Nephron progenitor cell (in vitro differentiated cells): ENCODE results near the gene SIRPB2.

ENCODE experiments used
- DNase-seq: peaks from one replicate; pipeline ENCODE4 v3.0.0; 2021
- H3K27ac Mint-ChIP-seq: 2 replicates; pipeline ENCODE4 v1.8.0; 2021; ENCODE audit warnings: mild to moderate bottlenecking, moderate library complexity, mixed read lengths
- H3K27me3 Mint-ChIP-seq: 2 replicates; pipeline ENCODE4 v1.8.0; 2021; ENCODE audit warnings: mild to moderate bottlenecking, low read depth, mixed read lengths; ENCODE audit not compliant: poor library complexity
- H3K36me3 Mint-ChIP-seq: 2 replicates; pipeline ENCODE4 v1.8.0; 2021; ENCODE audit warnings: low read depth, mixed read lengths
- H3K4me1 Mint-ChIP-seq: 2 replicates; pipeline ENCODE4 v1.8.0; 2021; ENCODE audit warnings: mixed read lengths
- H3K4me3 Mint-ChIP-seq: 2 replicates; pipeline ENCODE4 v1.8.0; 2021; ENCODE audit warnings: mild to moderate bottlenecking, moderate library complexity, mixed read lengths
- H3K9me3 Mint-ChIP-seq: 2 replicates; pipeline ENCODE4 v1.8.0; 2021; ENCODE audit warnings: mild to moderate bottlenecking, moderate library complexity, mixed read lengths
- TF ChIP-seq, protein P1 (sequence below): fragments of 200-600 bp; sonication (generic); IDR thresholded peaks from 2 replicates; pipeline ENCODE4 v1.5.0; 2021; ENCODE audit warnings: antibody characterized with exemption

SIRPB2 gene

DNA sequence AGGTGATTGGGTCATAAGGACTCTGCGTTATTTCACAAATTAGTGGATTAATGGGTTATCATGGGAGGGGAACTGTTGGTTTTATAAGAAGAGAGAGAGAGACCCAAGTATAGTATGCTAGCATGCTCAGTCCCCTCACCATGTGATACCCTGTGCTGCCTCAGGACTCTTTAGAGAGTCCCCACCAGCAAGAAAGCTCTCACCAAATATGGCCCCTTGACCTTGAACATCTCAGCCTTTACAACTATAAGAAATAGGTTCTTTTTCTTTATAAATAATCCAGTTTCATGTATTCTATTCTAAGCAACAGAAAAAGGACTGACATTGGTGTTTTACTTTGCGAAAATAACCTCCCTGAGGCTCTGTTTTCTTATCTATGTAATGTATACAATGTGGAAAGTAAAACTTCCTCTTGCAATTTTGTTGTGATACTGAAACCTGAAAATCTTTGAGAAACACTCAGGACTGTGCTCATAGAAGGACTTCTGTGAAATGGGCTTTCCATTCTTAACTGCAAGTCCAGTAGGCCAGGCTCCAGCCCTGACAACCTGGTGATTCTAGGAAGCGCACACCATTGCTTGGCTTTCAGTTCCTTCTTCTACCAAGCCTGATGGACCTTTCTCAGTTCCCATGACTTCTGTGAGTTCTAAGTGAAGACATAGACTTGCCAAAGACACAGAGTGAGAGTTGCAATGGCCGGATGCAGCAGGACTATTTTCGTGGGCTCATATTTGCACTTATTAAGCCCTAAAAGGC is 44.4 kb upstream of the SIRPB2 start:
- no peak for DNase-seq
- no peaks in the 10 kb centered on the region for H3K36me3 Mint-ChIP-seq
- TF ChIP-seq, protein P1, sequence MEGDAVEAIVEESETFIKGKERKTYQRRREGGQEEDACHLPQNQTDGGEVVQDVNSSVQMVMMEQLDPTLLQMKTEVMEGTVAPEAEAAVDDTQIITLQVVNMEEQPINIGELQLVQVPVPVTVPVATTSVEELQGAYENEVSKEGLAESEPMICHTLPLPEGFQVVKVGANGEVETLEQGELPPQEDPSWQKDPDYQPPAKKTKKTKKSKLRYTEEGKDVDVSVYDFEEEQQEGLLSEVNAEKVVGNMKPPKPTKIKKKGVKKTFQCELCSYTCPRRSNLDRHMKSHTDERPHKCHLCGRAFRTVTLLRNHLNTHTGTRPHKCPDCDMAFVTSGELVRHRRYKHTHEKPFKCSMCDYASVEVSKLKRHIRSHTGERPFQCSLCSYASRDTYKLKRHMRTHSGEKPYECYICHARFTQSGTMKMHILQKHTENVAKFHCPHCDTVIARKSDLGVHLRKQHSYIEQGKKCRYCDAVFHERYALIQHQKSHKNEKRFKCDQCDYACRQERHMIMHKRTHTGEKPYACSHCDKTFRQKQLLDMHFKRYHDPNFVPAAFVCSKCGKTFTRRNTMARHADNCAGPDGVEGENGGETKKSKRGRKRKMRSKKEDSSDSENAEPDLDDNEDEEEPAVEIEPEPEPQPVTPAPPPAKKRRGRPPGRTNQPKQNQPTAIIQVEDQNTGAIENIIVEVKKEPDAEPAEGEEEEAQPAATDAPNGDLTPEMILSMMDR: no peak
- no peaks in the 10 kb centered on the region for H3K9me3 Mint-ChIP-seq
- H3K4me1 Mint-ChIP-seq: no peaks in the 10 kb centered on the region
- no peak overlapping the region for H3K4me3 Mint-ChIP-seq
- no peak overlapping the region for H3K27ac Mint-ChIP-seq
- H3K27me3 Mint-ChIP-seq: peaks cover 9% of the 10 kb centered on the region

DNA sequence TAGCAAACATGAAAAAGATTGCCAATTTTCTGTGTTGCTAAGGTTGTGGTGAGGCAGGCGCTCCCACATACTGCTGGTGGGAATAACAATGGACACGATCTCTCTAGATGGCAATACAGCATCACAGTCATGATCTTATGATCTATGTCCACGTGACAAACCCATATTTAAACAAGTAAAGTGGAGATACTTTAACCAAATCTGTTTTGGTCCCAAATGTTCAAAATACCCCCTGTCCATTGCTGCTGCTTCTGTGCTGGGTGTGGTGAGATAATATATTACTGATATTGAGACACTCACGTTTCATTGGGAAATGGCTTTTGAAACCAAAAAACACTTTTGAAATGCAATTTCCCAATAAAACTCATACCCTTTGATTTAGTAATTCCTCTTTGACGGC is 43.3 kb upstream of the SIRPB2 start:
- Mint-ChIP-seq H3K36me3 (no peaks in the 10 kb centered on the region), H3K4me3 (no peak overlapping the region), H3K27ac (no peak overlapping the region), H3K4me1 (no peaks in the 10 kb centered on the region), H3K27me3 (peaks cover 12% of the 10 kb centered on the region), H3K9me3 (no peaks in the 10 kb centered on the region)
- no peak for DNase-seq
- TF ChIP-seq, protein P1: no peak

DNA sequence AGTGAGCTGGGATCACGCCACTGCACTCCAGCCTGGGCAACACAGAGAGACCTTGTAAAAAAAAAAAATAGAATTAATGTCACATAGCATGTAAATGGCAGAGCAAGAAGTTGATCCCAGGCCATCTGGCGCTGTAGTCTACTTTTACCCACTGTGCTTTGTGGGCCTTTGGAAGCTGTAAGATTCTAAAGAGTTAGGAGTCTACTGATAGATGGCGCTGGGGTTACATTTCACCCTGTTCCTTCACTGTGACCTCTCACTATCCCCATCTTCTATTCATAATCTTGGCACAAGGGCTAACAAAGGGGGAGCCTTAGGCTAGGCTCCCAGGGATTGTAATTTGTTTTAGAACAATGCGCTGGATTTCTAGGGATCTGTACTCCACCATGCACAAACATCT is 41.8 kb upstream of the SIRPB2 start:
- H3K36me3 Mint-ChIP-seq: no peaks in the 10 kb centered on the region
- peaks cover 3% of the 10 kb centered on the region for H3K9me3 Mint-ChIP-seq
- peaks cover 16% of the 10 kb centered on the region for H3K27me3 Mint-ChIP-seq
- no peak overlapping the region for H3K4me3 Mint-ChIP-seq
- no peak overlapping the region for H3K27ac Mint-ChIP-seq
- DNase-seq: no peak
- no peaks in the 10 kb centered on the region for H3K4me1 Mint-ChIP-seq
- TF ChIP-seq, protein P1: no peak

DNA sequence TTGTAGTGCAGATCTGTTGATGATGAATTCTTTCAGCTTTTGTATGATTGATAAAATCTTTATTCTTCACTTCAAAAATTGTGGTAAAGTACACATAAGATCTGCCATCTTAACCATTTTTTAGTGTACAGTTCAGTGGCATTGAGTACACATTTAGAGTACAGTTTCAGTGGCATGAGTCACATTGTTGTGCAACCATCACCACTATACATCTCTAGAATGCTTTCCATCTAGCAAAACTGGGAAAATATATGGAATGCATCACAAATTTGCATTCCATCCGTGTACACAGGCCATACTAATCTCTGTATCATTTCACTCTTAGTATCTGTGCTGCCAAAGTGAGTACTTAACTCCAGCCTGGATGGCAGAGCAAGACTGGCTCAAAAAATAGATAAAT is 37.6 kb upstream of the SIRPB2 start:
- Mint-ChIP-seq H3K9me3 (peaks cover 5% of the 10 kb centered on the region), H3K4me3 (no peak overlapping the region), H3K4me1 (no peaks in the 10 kb centered on the region), H3K36me3 (no peaks in the 10 kb centered on the region), H3K27ac (no peak overlapping the region), H3K27me3 (peaks cover 11% of the 10 kb centered on the region)
- DNase-seq: no peak
- TF ChIP-seq, protein P1: no peak

DNA sequence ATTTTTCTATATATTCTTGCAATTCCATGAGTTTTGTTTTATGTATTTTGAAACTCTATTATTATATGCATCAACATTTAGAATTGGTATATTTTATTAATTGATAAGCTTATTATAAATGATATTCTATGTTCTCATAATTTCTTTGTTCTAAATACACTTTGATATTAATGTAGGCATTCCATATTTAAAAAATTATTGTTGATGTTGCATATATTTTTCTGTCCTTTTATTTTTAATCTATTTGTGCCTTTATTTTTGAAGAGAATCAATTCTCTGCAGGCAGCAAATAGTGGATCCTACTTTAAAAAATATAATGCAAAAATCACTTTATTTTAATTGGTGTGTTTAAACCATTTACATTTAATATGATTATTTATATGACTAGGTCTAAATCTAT is 36.7 kb upstream of the SIRPB2 start:
- Mint-ChIP-seq H3K27me3 (peaks cover 11% of the 10 kb centered on the region), H3K4me3 (no peak overlapping the region), H3K4me1 (no peaks in the 10 kb centered on the region), H3K36me3 (no peaks in the 10 kb centered on the region), H3K9me3 (peaks cover 5% of the 10 kb centered on the region), H3K27ac (no peak overlapping the region)
- no peak for DNase-seq
- TF ChIP-seq, protein P1: no peak

DNA sequence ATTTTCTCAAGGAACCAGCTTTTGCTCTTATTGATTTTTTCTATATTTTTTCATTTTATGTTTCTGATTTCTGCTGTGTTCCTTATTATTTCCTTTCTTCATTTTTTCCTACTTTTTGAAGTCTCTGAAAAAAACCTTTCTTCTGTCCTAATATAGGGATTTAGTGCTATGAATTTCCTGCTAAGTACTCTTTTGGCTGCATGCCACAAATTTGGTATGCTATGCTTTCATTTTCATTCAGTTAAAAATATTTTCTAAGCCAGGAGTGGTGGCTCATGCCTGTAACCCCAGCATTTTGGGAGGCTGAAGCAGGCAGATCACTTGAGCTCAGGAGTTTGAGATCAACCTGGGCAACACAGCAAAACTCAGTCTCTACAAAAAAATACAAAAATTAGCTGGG is 35.7 kb upstream of the SIRPB2 start:
- peaks cover 5% of the 10 kb centered on the region for H3K9me3 Mint-ChIP-seq
- no peak overlapping the region for H3K4me3 Mint-ChIP-seq
- H3K27me3 Mint-ChIP-seq: peaks cover 14% of the 10 kb centered on the region
- H3K36me3 Mint-ChIP-seq: no peaks in the 10 kb centered on the region
- no peaks in the 10 kb centered on the region for H3K4me1 Mint-ChIP-seq
- no peak for DNase-seq
- no peak overlapping the region for H3K27ac Mint-ChIP-seq
- TF ChIP-seq, protein P1: no peak
